Stimulated activated CD4-positive, alpha-beta T cell treated with anti-CD3 and anti-CD28 coated beads, Interleukin-4, amount 100 ng/mL, for 48 hours (primary cell): Measurements from ENCODE around the gene OR6K3.
"Not testable (repeated sequence)": the region's sequence is repeated elsewhere in the genome, so short reads cannot be mapped to it uniquely, and the experiment has no call there.

Source experiments
- DNase-seq, 2 donors: peaks; one replicate each; pipeline ENCODE4 v3.0.0-alpha.2; 2020; ENCODE audit warnings: low read depth in 2 of 2

OR6K3 gene, protein sequence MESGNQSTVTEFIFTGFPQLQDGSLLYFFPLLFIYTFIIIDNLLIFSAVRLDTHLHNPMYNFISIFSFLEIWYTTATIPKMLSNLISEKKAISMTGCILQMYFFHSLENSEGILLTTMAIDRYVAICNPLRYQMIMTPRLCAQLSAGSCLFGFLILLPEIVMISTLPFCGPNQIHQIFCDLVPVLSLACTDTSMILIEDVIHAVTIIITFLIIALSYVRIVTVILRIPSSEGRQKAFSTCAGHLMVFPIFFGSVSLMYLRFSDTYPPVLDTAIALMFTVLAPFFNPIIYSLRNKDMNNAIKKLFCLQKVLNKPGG

DNA sequence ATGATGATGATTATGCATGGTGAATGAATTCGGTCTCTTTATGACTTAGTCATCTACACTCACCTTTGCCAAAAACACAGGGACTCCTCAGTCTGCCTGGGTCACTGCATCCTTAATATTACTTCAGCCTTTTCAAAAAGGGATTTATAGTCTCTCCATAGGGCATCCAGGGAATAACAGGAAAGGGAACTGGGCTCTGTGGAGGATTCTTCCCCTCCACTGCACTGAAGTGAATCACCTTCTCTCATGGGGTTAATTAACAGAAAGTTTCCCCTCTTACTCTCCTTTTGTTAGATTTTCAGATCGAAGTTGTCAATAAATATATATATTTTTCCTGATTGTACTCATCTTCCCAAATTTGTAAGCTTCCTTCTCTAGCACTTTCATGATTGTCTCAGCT is at the start of gene OR6K3:
OR6K3 (minus strand) TSS at position 101 of the 400 bp plus-strand sequence. CDS start 2,605 bp downstream, outside the sequence.
- DNase-seq, result no peak

DNA sequence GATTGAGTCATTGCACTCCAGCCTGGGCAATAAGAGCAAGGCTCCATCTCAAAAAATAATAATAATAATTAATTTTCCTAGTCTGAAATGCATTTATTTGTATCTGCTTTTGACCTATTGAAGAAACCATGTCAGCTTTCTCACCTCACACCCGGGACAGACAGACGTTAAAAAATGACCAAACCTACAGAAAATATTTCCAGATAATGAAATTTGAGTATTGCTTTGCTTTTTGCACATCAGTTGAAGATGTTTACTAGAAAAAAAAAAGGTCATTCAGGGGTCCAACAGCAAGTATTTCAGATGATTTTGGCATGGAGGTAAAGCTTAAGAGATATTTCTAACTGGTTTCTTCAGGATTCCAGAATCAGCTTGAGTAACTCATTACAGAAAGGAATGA is 33.9 kb upstream of the OR6K3 start, which contains the start of gene OR6K6:
OR6K6 (plus strand) TSS at position 301 of the 400 bp plus-strand sequence. CDS start 168 bp downstream, outside the sequence.
- no peak for DNase-seq

DNA sequence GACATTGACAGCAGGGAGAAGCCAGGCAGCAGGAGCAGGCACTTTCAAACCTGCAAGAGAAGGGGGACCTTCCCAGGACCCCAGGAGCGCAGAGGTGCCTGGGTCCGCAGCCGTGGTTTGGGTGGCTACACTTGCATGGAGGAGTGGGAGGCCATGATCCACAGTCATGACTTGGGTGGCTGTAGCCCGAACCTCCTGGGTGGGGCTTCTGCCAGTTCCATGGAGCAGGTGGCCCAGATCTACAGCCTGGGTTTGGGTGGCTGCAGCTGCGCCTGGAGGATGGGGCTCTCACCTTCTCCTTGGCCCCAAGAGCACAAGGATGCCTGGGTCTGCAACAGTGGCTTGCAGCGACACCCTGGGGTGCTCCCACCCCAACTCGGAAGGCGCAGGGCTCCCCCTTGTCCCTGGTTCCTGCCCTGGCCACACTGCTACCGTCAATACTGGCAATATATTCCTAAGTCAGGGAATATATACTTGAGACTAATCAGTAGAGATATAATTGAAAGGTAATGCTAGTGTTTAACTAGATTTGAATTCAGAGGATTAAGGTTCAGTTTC is 31.7 kb upstream of the OR6K3 start:
- no peak for DNase-seq

DNA sequence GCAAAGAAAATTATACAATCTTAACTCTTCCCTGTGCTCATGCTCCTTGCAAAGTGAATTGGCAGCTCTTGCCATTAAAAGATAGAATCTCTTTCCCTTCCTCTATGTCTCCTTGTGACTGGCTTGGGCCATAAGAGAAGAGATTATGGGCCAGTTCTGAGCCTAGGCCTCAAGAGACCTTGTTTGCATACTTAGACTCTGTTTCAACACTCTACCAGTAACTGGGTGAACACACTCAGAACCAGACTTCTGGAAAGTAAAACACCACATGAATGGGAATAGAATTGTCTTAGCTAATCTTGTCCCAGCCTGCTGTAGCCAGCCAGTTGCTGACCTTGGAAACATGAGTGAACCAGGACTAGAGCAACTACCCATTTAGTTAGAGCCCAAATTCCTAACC is 15.3 kb upstream of the OR6K3 start:
- no peak for DNase-seq

DNA sequence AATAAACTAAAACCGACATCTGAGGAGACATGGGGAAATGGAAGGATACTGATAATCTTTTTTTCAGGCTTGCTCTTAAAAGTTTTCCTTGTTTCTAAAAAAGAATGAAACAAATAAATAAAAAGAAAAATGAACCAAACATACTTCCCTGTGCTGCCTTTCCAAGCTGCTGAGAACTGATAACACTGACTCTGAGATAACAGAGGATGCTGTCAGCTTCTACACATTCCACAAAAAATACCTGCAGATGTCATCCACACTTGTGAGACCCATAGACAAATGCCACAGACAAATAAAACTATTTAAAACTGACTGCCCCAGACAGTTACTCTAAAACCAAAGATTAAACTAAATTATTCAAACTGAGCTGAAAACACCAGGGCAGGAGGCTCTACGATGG is 12.0 kb upstream of the OR6K3 start:
- DNase-seq, result no peak

DNA sequence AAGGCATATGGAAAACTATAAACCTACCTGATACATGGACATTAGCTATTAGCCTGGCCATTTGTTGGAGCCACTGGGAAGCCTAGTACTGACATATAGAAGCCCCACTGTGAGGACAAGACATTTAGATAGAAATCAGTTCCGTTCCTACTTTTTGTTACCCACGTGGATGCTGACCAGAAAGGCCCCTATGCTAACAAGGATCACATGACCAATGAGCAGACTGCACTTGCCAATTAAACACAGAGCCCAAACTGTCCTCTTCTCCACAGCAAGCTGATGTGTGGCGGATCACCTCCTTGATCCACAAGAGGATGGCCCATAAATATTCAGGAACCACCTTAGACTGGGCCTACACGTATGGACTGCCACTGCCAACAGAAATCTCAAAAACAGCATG is 11.2 kb upstream of the OR6K3 start:
- DNase-seq, result no peak

DNA sequence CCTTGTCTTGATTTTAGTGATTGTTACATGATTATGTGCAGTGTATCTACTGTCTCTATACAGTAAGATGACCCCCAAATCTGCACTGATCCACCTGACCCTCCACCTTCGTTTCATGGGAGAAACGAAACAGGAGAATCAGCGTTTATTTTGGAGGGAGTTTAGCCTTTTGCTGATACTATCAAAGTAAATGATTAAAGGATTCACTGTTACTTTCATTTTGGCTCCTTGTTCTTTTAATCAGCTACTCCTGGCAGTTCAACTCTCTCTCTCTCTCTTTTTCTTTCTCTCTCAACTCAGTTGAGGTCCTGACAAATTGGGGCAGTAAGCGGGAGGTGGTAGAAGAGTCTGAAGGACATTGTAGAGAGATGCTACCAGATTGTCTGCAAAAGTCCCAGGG is 9.9 kb upstream of the OR6K3 start:
- no peak for DNase-seq

DNA sequence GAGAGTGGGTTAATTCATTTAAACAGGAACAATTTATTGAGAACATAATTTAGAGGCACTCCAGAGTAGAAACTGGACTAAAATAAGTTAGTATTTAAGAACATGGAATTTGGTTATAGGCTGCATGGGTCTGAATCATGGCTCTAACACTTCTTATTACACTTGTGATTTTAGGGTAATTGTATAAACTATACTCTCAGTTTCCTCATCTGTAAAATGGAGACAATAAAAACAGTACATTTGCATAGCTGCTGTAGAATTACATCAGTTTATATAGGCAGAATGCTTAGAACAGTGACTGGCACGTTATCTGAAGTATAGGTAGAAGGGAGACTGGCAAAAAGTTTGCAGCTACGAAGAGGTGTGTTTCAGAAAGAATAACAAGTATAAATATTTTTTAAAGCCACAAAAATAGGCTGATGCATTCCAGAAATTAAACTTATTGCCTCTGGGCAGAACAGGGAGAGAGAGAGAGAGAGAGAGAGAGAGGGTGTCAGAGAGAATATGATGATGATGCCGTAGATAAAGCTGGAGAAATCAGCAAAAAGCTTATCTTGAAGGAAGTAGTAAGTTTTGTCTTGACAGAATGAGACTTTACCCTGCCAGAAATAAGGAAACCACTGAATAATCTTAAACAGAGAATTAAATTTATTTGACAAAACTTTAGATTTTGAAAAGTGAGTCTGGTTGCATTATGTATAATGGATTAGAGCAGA is 8.1 kb upstream of the OR6K3 start:
- no peak for DNase-seq

DNA sequence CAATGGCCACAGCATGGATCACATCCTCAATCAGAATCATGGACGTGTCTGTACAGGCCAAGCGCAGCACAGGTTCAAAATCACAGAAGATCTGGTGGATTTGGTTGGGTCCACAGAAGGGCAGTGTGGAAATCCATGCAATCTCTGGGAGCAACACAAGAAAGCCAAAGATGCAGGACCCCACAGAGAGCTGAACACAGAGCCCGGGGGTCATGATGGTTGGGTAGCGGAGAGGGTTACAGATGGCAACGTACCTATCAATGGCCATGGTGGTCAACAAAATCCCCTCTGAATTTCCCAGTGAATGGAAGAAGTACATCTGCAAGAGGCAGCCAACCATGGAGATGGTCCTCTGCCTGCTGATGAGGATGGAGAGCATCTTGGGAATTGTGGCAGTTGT is 3.9 kb upstream of the OR6K3 start:
- DNase-seq, result no peak

DNA sequence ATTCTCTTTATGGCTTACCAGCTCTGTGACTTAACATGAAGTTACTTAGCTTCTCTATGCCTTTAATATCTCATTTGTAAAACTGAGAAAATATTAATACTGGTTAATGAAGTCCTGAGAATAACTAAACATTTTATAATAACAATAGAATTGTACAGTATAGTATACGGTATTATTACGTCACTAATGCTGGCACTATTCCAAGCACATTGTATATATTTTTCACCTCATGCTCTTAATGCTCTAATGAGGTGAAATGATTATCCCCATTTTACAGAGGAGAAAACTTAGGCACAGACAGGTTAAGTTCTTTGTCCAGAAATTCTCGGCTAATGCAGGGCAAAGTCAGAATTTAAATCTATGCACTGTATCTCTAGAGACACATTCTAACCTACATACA is 856 bp downstream of the OR6K3 start:
- no peak for DNase-seq

DNA sequence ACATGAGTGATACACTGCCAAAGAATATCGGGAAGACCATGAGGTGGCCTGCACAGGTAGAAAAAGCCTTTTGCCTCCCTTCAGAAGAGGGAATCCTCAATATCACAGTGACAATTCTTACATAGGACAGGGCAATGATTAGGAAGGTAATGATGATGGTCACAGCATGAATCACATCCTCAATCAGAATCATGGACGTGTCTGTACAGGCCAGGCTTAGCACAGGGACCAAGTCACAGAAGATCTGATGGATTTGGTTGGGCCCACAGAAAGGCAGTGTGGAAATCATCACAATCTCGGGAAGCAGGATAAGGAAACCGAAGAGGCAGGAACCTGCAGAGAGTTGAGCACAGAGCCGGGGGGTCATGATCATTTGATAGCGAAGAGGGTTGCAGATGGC is 3.2 kb downstream of the OR6K3 start:
- DNase-seq, result no peak

DNA sequence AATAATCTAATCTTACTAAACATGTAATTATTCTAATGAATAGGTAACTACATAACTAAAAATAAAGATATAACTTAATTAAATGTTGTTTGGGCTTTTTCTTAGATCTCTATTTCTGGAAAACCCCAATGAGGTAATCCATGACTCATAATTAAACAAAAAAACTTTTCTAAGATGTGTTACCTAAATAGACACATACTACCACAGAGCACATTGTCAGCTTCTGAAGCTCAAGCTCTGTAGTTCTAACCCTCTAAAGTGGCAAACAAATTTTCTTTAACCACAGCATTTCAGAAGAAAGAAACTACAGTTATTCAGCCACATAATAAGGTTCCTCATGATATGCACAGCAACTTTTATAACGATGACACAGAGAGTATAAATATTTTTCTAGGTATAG is 4.2 kb downstream of the OR6K3 start:
- DNase-seq, result no peak

DNA sequence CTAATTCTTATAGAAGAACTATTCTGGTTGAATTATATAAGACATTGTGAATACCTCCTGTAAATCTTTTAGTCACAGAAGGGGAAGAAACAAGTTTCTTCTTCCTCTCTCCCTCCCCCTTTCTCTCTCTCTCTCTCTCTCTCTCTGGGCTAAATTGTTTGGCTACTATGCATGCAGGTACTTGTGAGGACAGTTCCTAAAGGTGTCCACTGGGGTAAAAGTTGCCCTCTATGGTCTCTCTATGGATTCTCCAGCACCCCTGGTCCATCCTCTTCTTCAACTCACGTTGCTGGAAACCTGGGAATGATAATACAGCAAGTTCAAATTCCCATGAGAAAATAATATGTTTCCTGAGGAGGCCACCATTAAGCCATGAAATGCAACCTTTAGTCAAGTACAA is 5.8 kb downstream of the OR6K3 start:
- DNase-seq, result no peak

DNA sequence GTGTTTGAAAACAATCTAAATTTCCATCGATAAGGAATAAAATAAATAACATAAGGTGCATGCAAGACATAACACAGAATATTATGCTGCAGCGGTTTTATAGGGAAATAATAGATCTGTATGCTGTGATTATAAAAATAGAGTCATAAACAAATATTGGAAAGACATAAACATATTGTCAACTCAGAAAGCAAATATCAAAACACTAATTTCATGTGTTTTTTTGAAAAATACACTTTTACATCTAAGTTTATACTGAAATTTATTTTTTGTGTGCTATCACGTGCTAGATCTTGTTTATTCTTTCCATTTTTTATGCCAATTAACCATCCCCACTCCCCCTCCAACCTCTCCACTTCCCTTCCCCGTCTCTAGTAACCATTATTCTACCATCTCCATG is 9.4 kb downstream of the OR6K3 start:
- DNase-seq, result no peak

DNA sequence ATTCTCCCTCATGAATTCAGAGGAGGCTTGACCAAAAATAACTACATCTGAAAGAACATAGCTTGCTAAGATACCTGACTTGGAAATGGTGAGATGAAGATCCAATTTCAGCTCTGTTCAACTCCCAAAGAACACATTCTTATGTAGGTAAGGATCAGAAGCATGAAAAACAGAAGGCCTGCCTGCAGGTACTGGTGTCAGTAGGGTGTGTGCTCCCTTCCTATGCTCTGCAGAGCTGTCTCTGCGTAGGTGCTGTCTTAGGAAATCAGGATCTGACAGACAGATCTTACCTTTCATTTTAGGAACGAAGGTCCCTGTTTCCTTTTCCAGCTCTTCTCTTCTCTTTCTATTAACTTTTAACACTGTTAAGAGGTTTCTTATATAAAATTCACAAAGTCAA is 14.4 kb downstream of the OR6K3 start:
- DNase-seq, result no peak

DNA sequence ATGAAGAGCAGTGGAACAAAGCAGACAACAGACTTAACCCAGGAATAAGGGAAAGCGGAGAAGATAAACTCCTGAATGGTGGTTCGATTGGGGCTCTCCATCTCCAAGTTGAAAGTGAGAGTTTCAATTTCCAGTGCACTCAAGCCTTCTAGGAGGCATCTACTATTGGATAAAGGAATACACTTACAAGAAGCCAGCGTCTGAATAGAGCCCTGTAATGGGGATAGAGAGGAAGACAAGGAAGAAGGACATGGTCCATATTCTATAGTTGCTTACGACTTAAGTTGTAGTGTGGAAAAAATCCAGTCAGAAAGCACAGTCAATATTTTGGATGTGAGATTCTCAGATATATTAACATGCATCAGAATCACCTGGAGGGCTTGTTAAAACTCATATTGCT is 20.0 kb downstream of the OR6K3 start, which contains the start of gene OR6K2:
OR6K2 (minus strand) TSS at position 101 of the 400 bp plus-strand sequence; CDS start at position 101, 0 bp downstream.
- no peak for DNase-seq

DNA sequence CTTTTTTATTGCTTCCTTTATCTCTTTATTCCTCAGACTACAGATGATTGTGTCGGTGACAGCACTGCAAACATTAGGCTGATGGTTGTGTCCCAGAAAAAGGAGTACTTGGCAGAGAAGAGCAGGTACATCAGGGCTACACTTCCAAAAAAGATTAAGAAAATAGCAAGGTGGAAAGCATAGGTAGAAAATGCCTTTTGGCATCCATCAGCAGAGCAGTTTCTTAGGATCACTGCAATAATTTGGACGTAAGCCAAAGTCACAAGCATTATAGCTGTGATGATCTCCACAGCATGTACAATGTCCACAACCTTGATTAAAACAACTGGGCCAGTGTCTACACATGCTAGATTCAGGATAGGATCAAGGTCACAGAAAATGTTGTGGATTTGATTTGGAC is 25.9 kb downstream of the OR6K3 start:
- no peak for DNase-seq

DNA sequence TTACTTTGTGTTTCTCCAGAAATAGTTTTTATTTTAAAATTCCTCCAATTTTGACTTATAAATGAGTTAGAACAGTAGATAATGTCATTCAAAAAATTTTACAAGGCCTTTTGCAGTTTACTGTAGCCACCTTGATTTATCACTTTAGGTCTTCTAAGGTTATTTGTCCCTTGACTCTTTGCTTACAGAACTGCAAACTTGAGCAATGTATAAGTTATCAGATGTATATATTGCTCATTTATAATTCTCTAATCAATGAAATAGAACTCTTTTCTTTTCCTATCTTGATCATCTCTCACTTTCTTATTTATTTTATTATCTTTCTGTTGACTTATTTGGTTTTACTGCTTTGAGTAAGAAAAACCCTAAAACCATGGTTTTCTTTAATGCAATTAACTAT is 28.2 kb downstream of the OR6K3 start:
- DNase-seq, result no peak

DNA sequence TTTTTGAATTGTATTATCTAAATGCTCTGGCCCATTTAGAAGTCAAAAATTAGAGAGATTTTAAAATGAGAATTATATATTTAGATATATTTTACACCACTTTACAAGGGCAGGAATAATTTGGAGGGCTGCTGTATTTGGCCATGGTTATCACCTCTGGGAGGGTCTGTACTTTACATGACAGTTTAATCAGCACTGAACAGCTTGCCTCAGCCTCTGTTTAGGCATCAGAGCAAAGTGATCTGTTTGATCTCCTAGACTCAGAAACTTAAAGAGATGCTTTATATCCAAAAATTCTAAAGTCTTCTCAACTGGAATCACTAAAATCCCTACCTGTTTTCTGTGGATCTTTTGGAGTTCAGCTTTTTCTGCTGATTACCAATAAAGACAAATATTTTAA is 28.6 kb downstream of the OR6K3 start:
- DNase-seq, result no peak

DNA sequence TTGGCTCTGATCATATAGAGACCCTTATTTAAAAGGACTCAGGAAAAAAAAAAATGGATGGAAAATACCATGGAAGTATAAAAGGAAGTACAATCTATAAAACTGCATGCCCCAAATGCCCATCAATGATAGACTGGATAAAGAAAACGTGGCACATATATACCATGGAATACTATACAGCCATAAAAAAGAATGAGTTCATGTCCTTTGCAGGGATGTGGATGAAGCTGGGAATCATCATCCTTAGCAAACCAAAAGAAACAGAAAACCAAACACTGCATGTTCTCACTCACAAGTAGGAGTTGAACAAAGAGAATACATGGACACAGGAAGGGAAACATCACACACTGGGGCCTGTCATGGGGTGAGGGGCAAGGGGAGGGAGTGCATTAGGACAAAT is 29.4 kb downstream of the OR6K3 start:
- not testable (repeated sequence) for DNase-seq

DNA sequence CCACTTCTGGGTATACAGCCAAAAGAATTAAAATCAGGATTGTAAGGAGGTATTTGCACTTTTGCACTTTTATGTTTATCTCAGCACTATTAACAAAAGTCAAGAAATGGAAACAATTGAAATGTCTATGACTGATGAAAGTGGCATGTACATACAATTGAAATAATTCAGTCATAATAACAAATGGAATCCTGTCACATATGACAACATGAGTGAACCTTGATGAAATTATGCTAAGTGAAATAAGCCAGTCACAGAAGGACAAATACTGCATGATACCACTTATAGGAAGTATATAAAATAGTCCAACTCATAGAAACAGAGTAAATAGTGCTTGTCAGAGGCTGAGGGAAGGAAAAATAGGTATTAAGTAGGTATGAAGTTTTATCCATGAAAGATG is 30.6 kb downstream of the OR6K3 start:
- no peak for DNase-seq

DNA sequence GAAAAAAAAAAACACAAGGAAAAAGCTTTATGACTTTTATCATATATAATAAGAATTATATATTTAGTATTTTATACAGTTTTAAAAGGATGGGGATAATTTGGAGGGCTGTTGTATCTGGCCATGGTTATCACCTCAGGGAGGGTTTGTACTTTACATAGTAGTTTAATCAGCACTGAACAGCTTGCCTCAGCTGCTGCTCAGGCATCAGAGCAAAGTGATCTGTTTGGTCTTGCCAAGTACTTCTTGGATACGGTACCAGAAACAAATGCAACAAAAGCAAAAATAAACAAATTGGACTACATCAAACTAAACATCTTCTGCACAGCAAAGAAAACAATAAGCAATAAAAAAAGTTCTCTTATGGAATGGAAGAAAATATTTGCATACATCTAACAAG is 31.4 kb downstream of the OR6K3 start:
- DNase-seq, result no peak

DNA sequence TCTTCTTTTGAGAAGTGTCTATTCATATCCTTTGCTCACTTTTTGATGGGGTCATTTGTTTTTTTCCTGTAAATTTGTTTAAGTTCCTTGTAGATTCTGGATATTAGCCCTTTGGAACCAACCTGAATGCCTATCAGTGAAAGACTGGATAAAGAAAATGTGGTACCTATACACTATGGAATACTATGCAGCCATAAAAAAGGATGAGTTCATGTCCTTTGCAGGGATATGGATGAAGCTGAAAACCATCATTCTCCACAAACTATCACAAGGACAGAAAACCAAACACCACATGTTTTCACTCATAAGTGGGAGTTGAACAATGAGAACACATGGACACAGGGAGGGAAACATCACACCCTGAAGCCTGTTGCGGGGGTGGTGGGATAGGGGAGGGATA is 32.2 kb downstream of the OR6K3 start:
- DNase-seq, result not testable (repeated sequence)
